Transverse colon (tissue), 4 donors: Measurements from ENCODE around the gene STON2. TPM values are rescaled to one million over a fixed set of nuclear protein-coding genes. Genes with fewer than 3 reads are reported as not detected.

Source experiments
- DNase-seq: peaks from one replicate; pipeline ENCODE4 v3.0.0-alpha.2; 2019
- H3K27ac ChIP-seq, 4 donors: fragments of 200-600 bp; sonication (generic); 2 replicates each; pipeline ENCODE4 v1.5.1; 2016 to 2018; ENCODE audit warnings: inconsistent platforms in 4 of 4
- H3K27me3 ChIP-seq: fragments of 200-600 bp; sonication (generic); 2 replicates; pipeline ENCODE4 v1.5.1; 2017; ENCODE audit warnings: inconsistent platforms
- H3K36me3 ChIP-seq, 4 donors: fragments of 200-600 bp; sonication (generic); 2 replicates each; pipeline ENCODE4 v1.5.1; 2017 to 2019; ENCODE audit warnings: inconsistent platforms in 4 of 4
- H3K4me1 ChIP-seq, 4 donors: fragments of 200-600 bp; sonication (generic); 2 replicates each; pipeline ENCODE4 v1.5.1; 2017 to 2020; ENCODE audit warnings: inconsistent platforms in 4 of 4
- H3K4me3 ChIP-seq, 4 donors: fragments of 200-600 bp; sonication (generic); 1 replicate in 1 of 4; 2 replicates in 3 of 4; pipeline versions ENCODE4 v1.5.1 to v1.6.1; 2017 to 2019; ENCODE audit warnings: inconsistent platforms in 4 of 4
- H3K9me3 ChIP-seq, 2 donors: fragments of 200-600 bp; sonication (generic); 2 replicates each; pipeline ENCODE4 v1.5.1; 2017 to 2019; ENCODE audit warnings: inconsistent platforms in 2 of 2
- CTCF ChIP-seq, 5 experiments: fragments of 200-600 bp in 3 of 5; fragments of 450-650 bp in 2 of 5; sonication (generic) in 3 of 5; IDR thresholded peaks; 1 replicate in 2 of 5; 2 replicates in 3 of 5; pipeline ENCODE4 v1.5.1; 2016 to 2017; ENCODE audit warnings: antibody characterized with exemption in 5 of 5, inconsistent platforms in 3 of 5, mild to moderate bottlenecking in 2 of 5, moderate library complexity in 1 of 5
- EP300 ChIP-seq: sonication (generic); formaldehyde crosslinking; IDR thresholded peaks from one replicate; pipeline ENCODE4 v1.6.1; 2017; ENCODE audit warnings: antibody characterized with exemption, low read depth
- POLR2A ChIP-seq: fragments of 450-650 bp; IDR thresholded peaks from one replicate; pipeline ENCODE4 v1.6.1; 2016; ENCODE audit warnings: antibody characterized with exemption, mild to moderate bottlenecking, moderate library complexity
- POLR2AphosphoS5 ChIP-seq, 3 donors: sonication (generic); formaldehyde crosslinking; IDR thresholded peaks; one replicate each; pipeline ENCODE4 v1.6.1; 2016; ENCODE audit warnings: antibody characterized with exemption in 3 of 3
- WGBS, 2 donors: methylation state at CpG; one replicate each; pipeline ENCODE4 v1.1.5; 2018; ENCODE audit warnings: low coverage in 1 of 2; 5-methylcytosine and 5-hydroxymethylcytosine counted together
- in situ Hi-C, 4 donors: fragments of 200-750 bp; cut with MboI; loops; one replicate each; pipeline versions ENCODE4 v1.15.0 to v1.15.1; 2017; ENCODE audit warnings: low sequenced_read_pairs in 3 of 4, low pct_ligation_motif_present in 1 of 4, low pct_unique_long_range_greater_than_20kb in 1 of 4
- intact Hi-C: fragments of 100-400 bp; cut with DNase I; formaldehyde crosslinking; loops from one replicate; pipeline ENCODE4 v1.15.1; 2023; ENCODE audit warnings: low total_unique reads
- total RNA-seq, 4 donors: library from RNA; depleted of rRNA; stranded (reverse); fragments of >200 nt; gene quantifications; one replicate each; pipeline ENCODE4 v1.1.0, GENCODE V29; 2016

The STON2 gene
- total RNA-seq, 4 donors from 2014 or later: 10.8 to 39.4 (median 17.5) TPM

GRCh38 chr14:81408595-81408994 is 8.5 kb upstream of the STON2 start:
- no peak for TF ChIP-seq POLR2AphosphoS5 (IDR thresholded peaks at IDR 0.05)
- no peak for TF ChIP-seq CTCF (IDR thresholded peaks at IDR 0.05)
- TF ChIP-seq EP300: no peak
- TF ChIP-seq POLR2A: no peak
- WGBS, 2 donors: 53% methylated on average over 1 of the region's 1 CpG; no CpG with 5 or more reads in 1 of the 2 donors
- Histone ChIP-seq H3K36me3 (no peaks in the 10 kb centered on the region), H3K27me3 (no peaks in the 10 kb centered on the region), H3K9me3 (no peaks in the 10 kb centered on the region), H3K4me1 (no peaks in the 10 kb centered on the region), H3K27ac (no peak overlapping the region), H3K4me3 (no peak overlapping the region)
- in situ Hi-C loops (no loop called here), intact Hi-C loops (no loop called here)
- no peak for DNase-seq

GRCh38 chr14:81406863-81407262 is 6.7 kb upstream of the STON2 start:
- Histone ChIP-seq H3K36me3 (no peaks in the 10 kb centered on the region), H3K9me3 (no peaks in the 10 kb centered on the region), H3K27me3 (no peaks in the 10 kb centered on the region), H3K4me1 (no peaks in the 10 kb centered on the region), H3K4me3 (no peak overlapping the region), H3K27ac (no peak overlapping the region)
- WGBS, 2 donors: 59 to 100% methylated on average over 1 to 4 of the region's 4 CpGs
- DNase-seq: no peak
- TF ChIP-seq POLR2A (no peak), EP300 (no peak), POLR2AphosphoS5 (IDR thresholded peaks at IDR 0.05) (no peak), CTCF (IDR thresholded peaks at IDR 0.05) (no peak)
- in situ Hi-C loops (no loop called here), intact Hi-C loops (no loop called here)

GRCh38 chr14:81402123-81402495 is 2.0 kb upstream of the STON2 start:
- Histone ChIP-seq H3K27ac (no peak overlapping the region), H3K4me1 (peaks cover 0 to 14% (median 5%) of the 10 kb centered on the region in 4 donors), H3K36me3 (no peaks in the 10 kb centered on the region), H3K4me3 (no peak overlapping the region), H3K27me3 (no peaks in the 10 kb centered on the region), H3K9me3 (no peaks in the 10 kb centered on the region)
- in situ Hi-C loops: no loop called here
- WGBS, 2 donors: 61 to 75% methylated on average over 2 of the region's 2 CpGs
- TF ChIP-seq CTCF (IDR thresholded peaks at IDR 0.05) (no peak), POLR2AphosphoS5 (IDR thresholded peaks at IDR 0.05) (no peak), POLR2A (no peak), EP300 (no peak)
- intact Hi-C loops: no loop called here
- no peak for DNase-seq

GRCh38 chr14:81401420-81402122 is 1.4 kb upstream of the STON2 start:
- H3K27ac ChIP-seq: peak overlapping the region; percentile 6 to 72 (median 42)
- intact Hi-C loops (no loop called here), in situ Hi-C loops (no loop called here)
- no peaks in the 10 kb centered on the region for H3K36me3 ChIP-seq
- H3K9me3 ChIP-seq: no peaks in the 10 kb centered on the region
- no peak for DNase-seq
- peaks cover 0 to 14% (median 5%) of the 10 kb centered on the region in 4 donors for H3K4me1 ChIP-seq
- TF ChIP-seq POLR2AphosphoS5 (IDR thresholded peaks at IDR 0.05) (no peak), CTCF (IDR thresholded peaks at IDR 0.05) (no peak), POLR2A (no peak)
- H3K4me3 ChIP-seq: no peak overlapping the region
- 60 to 90% methylated on average over 1 to 2 of the region's 2 CpGs for WGBS, 2 donors
- no peaks in the 10 kb centered on the region for H3K27me3 ChIP-seq
